Measurements from ENCODE around the gene ZNF469.

GRCh38 chr16:88346680-88347505 lies 35.9 kb upstream of the ZNF469 start:
- TF ChIP-seq, protein P1, sequence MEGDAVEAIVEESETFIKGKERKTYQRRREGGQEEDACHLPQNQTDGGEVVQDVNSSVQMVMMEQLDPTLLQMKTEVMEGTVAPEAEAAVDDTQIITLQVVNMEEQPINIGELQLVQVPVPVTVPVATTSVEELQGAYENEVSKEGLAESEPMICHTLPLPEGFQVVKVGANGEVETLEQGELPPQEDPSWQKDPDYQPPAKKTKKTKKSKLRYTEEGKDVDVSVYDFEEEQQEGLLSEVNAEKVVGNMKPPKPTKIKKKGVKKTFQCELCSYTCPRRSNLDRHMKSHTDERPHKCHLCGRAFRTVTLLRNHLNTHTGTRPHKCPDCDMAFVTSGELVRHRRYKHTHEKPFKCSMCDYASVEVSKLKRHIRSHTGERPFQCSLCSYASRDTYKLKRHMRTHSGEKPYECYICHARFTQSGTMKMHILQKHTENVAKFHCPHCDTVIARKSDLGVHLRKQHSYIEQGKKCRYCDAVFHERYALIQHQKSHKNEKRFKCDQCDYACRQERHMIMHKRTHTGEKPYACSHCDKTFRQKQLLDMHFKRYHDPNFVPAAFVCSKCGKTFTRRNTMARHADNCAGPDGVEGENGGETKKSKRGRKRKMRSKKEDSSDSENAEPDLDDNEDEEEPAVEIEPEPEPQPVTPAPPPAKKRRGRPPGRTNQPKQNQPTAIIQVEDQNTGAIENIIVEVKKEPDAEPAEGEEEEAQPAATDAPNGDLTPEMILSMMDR (IDR thresholded peaks at IDR 0.05) = no peak
- no peak for TF ChIP-seq POLR2A (IDR thresholded peaks at IDR 0.05)

Measured in testis (tissue), 2 donors.